Sigmoid colon (tissue), 7 donors: ENCODE measurements around the gene PPM1J. TPM values are rescaled to one million over a fixed set of nuclear protein-coding genes. Genes with fewer than 3 reads are reported as not detected.
A peak's percentile ranks its signal among the peaks of the same experiment; 100 is the strongest.
"Not testable (repeated sequence)": the region's sequence is repeated elsewhere in the genome, so short reads cannot be mapped to it uniquely, and the experiment has no call there.

ENCODE experiments used
- DNase-seq: peaks from one replicate; pipeline ENCODE4 v3.0.0-alpha.2; 2019
- H3K27ac ChIP-seq, 4 donors: fragments of 200-600 bp; sonication (generic); one replicate each; pipeline ENCODE4 v1.5.1; 2016 to 2019; ENCODE audit warnings: mild to moderate bottlenecking in 1 of 4
- H3K27me3 ChIP-seq, 3 donors: fragments of 200-600 bp; sonication (generic); one replicate each; pipeline ENCODE4 v1.5.1; 2019; ENCODE audit warnings: mild to moderate bottlenecking in 1 of 3
- H3K36me3 ChIP-seq, 4 donors: fragments of 200-600 bp; sonication (generic); one replicate each; pipeline ENCODE4 v1.5.1; 2016 to 2019
- H3K4me1 ChIP-seq, 4 donors: fragments of 200-600 bp; sonication (generic); one replicate each; pipeline ENCODE4 v1.5.1; 2017 to 2019
- H3K4me3 ChIP-seq, 4 donors: fragments of 200-600 bp; sonication (generic); one replicate each; pipeline ENCODE4 v1.5.1; 2017 to 2019; ENCODE audit warnings: mild to moderate bottlenecking in 2 of 4, moderate library complexity in 1 of 4
- H3K9me3 ChIP-seq, 4 donors: fragments of 200-600 bp in 3 of 4; sonication (generic) in 3 of 4; one replicate each; pipeline versions ENCODE4 v1.5.1 to v1.6.1; 2013 to 2019
- EP300 ChIP-seq, 4 donors: sonication (generic); formaldehyde crosslinking; IDR thresholded peaks; one replicate each; pipeline ENCODE4 v1.6.1; 2017; ENCODE audit warnings: antibody characterized with exemption in 4 of 4
- POLR2A ChIP-seq, 2 donors: fragments of 450-650 bp; IDR thresholded peaks; one replicate each; pipeline ENCODE4 v1.6.1; 2016; ENCODE audit warnings: antibody characterized with exemption in 2 of 2, mild to moderate bottlenecking in 2 of 2, moderate library complexity in 2 of 2
- POLR2AphosphoS5 ChIP-seq, 4 donors: sonication (generic); formaldehyde crosslinking; IDR thresholded peaks; one replicate each; pipeline ENCODE4 v1.6.1; 2017; ENCODE audit warnings: antibody characterized with exemption in 4 of 4
- WGBS, 2 donors: extraction: QIAGEN DNeasy Blood & Tissue Kit; methylation state at CpG; one replicate each; pipeline ENCODE4 v1.1.7; 2013; 5-methylcytosine and 5-hydroxymethylcytosine counted together
- intact Hi-C: fragments of 100-400 bp; cut with DNase I; formaldehyde crosslinking; loops from one replicate; pipeline ENCODE4 v1.15.1; 2023
- polyA plus RNA-seq, 3 donors: library from polyadenylated mRNA; stranded (reverse); fragments of 200-250 nt; gene quantifications; one replicate each; pipeline ENCODE4 v1.2.3, GENCODE V29; 2013
- total RNA-seq, 4 donors: library from RNA; depleted of rRNA; stranded (reverse); fragments of >200 nt; gene quantifications; one replicate each; pipeline ENCODE4 v1.1.0, GENCODE V29; 2016
- TF ChIP-seq, protein P1 (sequence below), 4 experiments: fragments of 450-650 bp in 3 of 4; fragments of 200-600 bp in 1 of 4; IDR thresholded peaks; one replicate each; pipeline ENCODE4 v1.5.1; 2016 to 2019; ENCODE audit warnings: antibody characterized with exemption in 4 of 4, mild to moderate bottlenecking in 3 of 4, moderate library complexity in 2 of 4
- donor health status: healthy with polysubstance abuse.
- donor health status: Bipolar disorder and iron deficiency.
- donor health status: healthy.

Gene PPM1J
- total and polyA plus RNA-seq, 7 donors, result 0.36 to 2.5 (median 1.3) TPM

DNA sequence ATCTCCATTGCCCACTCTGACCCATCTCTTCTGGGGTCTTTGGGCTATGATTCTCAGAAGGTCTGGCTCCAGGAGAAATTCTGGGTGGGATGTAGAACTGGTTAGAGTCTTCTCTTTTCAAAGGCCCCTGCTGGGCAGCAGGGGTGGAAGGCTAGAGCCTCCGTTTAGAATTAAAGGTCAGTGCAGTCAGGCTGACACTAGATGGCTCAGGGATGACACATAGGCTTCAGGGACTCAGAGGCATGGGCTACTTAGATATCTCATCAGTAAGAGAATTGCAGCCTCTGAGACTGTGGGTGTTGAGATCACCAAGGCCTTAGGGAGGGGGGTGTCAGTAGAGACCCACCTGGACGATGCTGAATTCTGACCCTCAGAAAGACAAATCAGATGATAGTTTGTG is 12.6 kb upstream of the PPM1J start:
- WGBS, 2 donors, result 74 to 79% methylated on average over 2 of the region's 2 CpGs

DNA sequence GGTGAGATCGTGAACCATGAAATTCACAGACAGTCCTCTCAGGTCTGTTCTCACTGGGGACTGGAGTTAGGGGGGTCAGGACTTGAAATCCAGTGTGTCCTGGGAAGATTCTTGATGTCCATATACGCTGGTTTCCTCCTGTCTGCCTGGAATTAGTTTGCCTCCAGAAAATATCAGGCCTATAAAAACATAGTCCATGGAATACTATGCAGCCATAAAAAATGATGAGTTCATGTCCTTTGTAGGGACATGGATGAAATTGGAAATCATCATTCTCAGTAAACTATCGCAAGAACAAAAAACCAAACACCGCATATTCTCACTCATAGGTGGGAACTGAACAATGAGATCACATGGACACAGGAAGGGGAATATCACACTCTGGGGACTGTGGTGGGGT is 9.1 kb upstream of the PPM1J start:
- 94% methylated on average over 2 of the region's 4 CpGs for WGBS, 2 donors
- H3K36me3 ChIP-seq, DNase-seq, H3K9me3 ChIP-seq, H3K27me3 ChIP-seq, H3K4me3 ChIP-seq, intact Hi-C loops, H3K27ac ChIP-seq: not testable (repeated sequence)
- peaks cover 0 to 10% (median 10%) of the 10 kb centered on the region in 4 donors for H3K4me1 ChIP-seq

More for the DNA sequence above, 12.6 kb upstream of the PPM1J start:
- Histone ChIP-seq H3K9me3 (no peaks in the 10 kb centered on the region), H3K36me3 (no peaks in the 10 kb centered on the region), H3K4me3 (no peak overlapping the region), H3K27ac (no peak overlapping the region), H3K27me3 (no peaks in the 10 kb centered on the region), H3K4me1 (peaks cover 0 to 5% (median 5%) of the 10 kb centered on the region in 4 donors)
- TF ChIP-seq POLR2AphosphoS5 (IDR thresholded peaks at IDR 0.05), result no peak
- intact Hi-C loops, result no loop called here
- no peak for DNase-seq

DNA sequence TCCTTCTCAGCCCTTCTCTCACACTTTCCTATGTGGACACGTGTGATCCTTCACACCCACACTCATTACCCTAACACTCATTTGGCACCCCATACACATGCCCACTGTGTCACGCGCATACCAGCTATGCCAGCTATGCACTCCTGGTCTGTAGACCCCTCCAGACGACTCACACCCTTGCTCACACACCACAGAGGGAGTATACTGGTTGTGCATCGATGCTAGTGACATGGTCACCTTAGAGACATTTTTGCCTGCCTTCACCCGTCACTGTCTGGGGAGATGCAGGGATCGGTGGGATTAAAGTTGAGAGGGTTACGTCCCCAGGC is 8.3 kb upstream of the PPM1J start:
- 82 to 88% methylated on average over 8 of the region's 8 CpGs for WGBS, 2 donors
- no peak overlapping the region for H3K27ac ChIP-seq
- peaks cover 0 to 17% (median 16%) of the 10 kb centered on the region in 4 donors for H3K4me1 ChIP-seq

DNA sequence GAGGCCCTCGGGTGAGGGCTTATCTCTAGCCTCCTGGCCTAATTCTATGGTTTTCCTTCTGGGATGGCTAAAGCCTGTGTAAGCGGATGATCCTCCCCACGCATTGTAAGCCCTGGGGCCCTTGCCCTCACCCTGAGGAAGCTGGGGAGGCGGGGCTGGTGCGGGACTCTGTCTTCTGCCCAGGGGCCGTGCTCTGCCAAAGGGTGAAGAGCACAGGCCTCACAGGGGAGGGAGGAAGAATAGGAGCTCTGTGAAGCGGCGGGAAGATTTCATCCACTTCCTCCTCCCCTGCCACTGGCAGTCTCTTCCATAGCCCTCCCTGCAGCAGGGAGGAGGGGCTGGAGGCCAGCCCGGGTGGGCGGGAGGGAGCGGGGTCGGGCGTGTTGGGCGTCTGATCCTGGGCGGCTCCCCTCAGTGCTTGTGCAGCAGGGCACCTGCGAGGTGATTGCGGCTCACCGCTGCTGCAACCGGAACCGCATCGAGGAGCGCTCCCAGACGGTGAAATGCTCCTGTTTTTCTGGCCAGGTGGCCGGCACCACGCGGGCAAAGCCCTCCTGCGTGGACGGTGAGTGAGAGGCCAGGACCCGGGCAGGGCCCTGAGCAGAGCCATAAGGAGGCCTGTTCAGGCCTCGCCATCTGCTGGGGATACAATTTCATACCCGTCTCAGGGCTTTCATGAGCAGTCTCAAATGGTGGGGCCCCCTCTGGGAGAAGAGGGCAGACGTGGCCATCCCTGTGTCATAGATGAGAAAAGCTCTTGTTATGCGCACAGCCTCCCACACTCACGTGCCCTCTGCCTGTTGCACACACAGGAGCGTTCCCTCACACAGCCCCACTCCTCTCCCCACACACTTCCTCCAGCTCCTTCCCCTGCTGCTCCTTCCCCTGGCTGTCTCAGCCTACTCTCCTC is 7.7 kb upstream of the PPM1J start:
- Histone ChIP-seq H3K36me3 (no peaks in the 10 kb centered on the region), H3K27ac (no peak overlapping the region), H3K27me3 (peaks cover 0 to 6% (median 0%) of the 10 kb centered on the region in 3 donors), H3K4me1 (peaks cover 0 to 19% (median 18%) of the 10 kb centered on the region in 4 donors), H3K9me3 (no peaks in the 10 kb centered on the region), H3K4me3 (peak overlapping the region in 3 of 4 donors; percentile 17 to 28 (median 28))
- TF ChIP-seq, protein P1, sequence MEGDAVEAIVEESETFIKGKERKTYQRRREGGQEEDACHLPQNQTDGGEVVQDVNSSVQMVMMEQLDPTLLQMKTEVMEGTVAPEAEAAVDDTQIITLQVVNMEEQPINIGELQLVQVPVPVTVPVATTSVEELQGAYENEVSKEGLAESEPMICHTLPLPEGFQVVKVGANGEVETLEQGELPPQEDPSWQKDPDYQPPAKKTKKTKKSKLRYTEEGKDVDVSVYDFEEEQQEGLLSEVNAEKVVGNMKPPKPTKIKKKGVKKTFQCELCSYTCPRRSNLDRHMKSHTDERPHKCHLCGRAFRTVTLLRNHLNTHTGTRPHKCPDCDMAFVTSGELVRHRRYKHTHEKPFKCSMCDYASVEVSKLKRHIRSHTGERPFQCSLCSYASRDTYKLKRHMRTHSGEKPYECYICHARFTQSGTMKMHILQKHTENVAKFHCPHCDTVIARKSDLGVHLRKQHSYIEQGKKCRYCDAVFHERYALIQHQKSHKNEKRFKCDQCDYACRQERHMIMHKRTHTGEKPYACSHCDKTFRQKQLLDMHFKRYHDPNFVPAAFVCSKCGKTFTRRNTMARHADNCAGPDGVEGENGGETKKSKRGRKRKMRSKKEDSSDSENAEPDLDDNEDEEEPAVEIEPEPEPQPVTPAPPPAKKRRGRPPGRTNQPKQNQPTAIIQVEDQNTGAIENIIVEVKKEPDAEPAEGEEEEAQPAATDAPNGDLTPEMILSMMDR (IDR thresholded peaks at IDR 0.05), result no peak
- TF ChIP-seq POLR2A (IDR thresholded peaks at IDR 0.05) (no peak), POLR2AphosphoS5 (IDR thresholded peaks at IDR 0.05) (no peak), EP300 (IDR thresholded peaks at IDR 0.05) (no peak)
- DNase-seq, result no peak
- WGBS, 2 donors, result 13 to 14% methylated on average over 35 of the region's 35 CpGs
- intact Hi-C loops, result no loop called here

More for the DNA sequence above, 8.3 kb upstream of the PPM1J start:
- TF ChIP-seq, protein P1 (IDR thresholded peaks at IDR 0.05), result no peak
- TF ChIP-seq POLR2A (IDR thresholded peaks at IDR 0.05), result no peak
- TF ChIP-seq POLR2AphosphoS5 (IDR thresholded peaks at IDR 0.05), result no peak
- TF ChIP-seq EP300 (IDR thresholded peaks at IDR 0.05), result no peak
- Histone ChIP-seq H3K4me3 (no peak overlapping the region), H3K27me3 (peaks cover 0 to 6% (median 0%) of the 10 kb centered on the region in 3 donors), H3K9me3 (no peaks in the 10 kb centered on the region), H3K36me3 (no peaks in the 10 kb centered on the region)
- DNase-seq, result no peak
- intact Hi-C loops, result no loop called here

DNA sequence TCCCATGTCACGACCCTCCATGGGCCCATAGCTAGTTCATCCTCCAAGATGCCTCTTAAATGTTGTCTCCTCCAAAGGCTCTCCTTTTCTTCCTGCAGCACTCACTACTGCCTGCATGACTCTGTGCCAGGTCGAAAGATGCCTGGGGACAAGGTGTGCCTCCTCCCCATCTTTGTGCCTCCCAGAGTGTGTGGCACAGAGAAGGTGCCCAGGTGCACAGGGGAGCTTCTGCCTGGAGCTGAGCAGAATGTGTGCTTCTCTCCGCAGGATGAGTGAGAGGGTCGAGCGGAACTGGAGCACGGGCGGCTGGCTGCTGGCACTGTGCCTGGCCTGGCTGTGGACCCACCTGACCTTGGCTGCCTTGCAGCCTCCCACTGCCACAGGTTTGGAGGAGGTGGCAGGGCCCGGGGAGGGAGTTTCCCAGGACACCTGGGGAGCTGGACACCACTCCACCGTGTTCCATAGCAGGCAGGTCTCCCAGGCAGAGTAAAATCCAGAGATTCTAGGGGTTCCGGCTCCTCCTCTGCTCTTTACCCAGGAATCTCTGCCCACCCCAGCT is 6.9 kb upstream of the PPM1J start:
- no peak overlapping the region for H3K4me3 ChIP-seq
- TF ChIP-seq POLR2AphosphoS5 (IDR thresholded peaks at IDR 0.05), result no peak
- TF ChIP-seq, protein P1 (IDR thresholded peaks at IDR 0.05), result no peak
- no peak for TF ChIP-seq EP300 (IDR thresholded peaks at IDR 0.05)
- TF ChIP-seq POLR2A (IDR thresholded peaks at IDR 0.05), result no peak
- H3K36me3 ChIP-seq, result no peaks in the 10 kb centered on the region
- H3K27ac ChIP-seq, result no peak overlapping the region
- H3K27me3 ChIP-seq, result peaks cover 0 to 6% (median 0%) of the 10 kb centered on the region in 3 donors
- H3K4me1 ChIP-seq, result peaks cover 0 to 19% (median 18%) of the 10 kb centered on the region in 4 donors
- intact Hi-C loops, result no loop called here
- WGBS, 2 donors, result 76 to 84% methylated on average over 10 of the region's 10 CpGs
- H3K9me3 ChIP-seq, result no peaks in the 10 kb centered on the region
- no peak for DNase-seq

DNA sequence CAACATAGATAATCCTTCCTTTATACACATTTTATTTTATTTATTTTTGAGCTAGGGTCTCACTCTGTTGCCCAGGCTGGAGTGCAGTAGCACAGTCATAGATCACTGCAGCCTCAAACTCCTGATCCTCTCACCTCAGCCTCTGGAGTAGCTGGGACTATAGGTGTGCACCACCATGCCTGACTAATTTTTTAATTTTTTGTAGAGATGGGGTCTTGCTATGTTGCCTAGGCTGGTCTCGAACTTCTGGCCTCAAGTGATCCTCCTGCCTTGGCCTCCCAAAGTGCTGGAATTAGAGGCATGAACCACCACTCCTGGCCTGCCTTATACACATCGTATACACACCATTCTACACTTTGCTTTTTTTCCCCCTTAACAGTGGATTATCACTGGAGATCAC is 6.2 kb upstream of the PPM1J start:
- H3K36me3 ChIP-seq, intact Hi-C loops, H3K4me3 ChIP-seq, DNase-seq, H3K27me3 ChIP-seq, H3K9me3 ChIP-seq, H3K27ac ChIP-seq: not testable (repeated sequence)
- peaks cover 0 to 19% (median 18%) of the 10 kb centered on the region in 4 donors for H3K4me1 ChIP-seq
- WGBS, 2 donors, result 91 to 92% methylated on average over 2 of the region's 2 CpGs
